H1 (cell line): ENCODE measurements around the gene ST7L. TPM values are rescaled to one million over a fixed set of nuclear protein-coding genes. Genes with fewer than 3 reads are reported as not detected.

Experiments used
- CTCF ChIA-PET: fragments of 300-600 bp; sonication (Branson Sonifier 250); formaldehyde crosslinking; loops from one replicate; lab custom pipeline; 2021; ENCODE audit not compliant: partially characterized antibody; lab: Charles Lee
- POLR2A ChIA-PET: fragments of 300-600 bp; sonication (Branson Sonifier 250); formaldehyde crosslinking; loops from one replicate; lab custom pipeline; 2021; ENCODE audit warnings: inconsistent platforms; ENCODE audit not compliant: partially characterized antibody; lab: Charles Lee
- DNase-seq, 2 experiments: peaks; one replicate each; pipeline versions ENCODE4 v3.0.0 to v3.0.0-alpha.2; 2010 to 2022; ENCODE audit warnings: low spot score in 2 of 2, low read depth in 1 of 2, mixed read lengths in 1 of 2
- FAIRE-seq: peaks from 2 replicates; lab custom pipeline; 2011; peaks lifted over from hg19 to GRCh38; lab: Jason Lieb, UNC
- H2AFZ ChIP-seq: 2 replicates; pipeline ENCODE4 v1.8.1; 2012; ENCODE audit warnings: low read length, inconsistent platforms
- H2AK5ac ChIP-seq: 2 replicates; pipeline ENCODE4 v1.6.1; 2013; ENCODE audit warnings: low read depth, low read length
- H2BK120ac ChIP-seq: replicated peaks from 2 replicates; pipeline ENCODE3; 2013; ENCODE audit warnings: low read depth, low read length, inconsistent platforms
- H2BK12ac ChIP-seq: 2 replicates; pipeline ENCODE4 v1.6.1; 2013; ENCODE audit warnings: low read depth, low read length
- H2BK15ac ChIP-seq: 2 replicates; pipeline ENCODE4 v1.6.1; 2013; ENCODE audit warnings: low read length
- H2BK20ac ChIP-seq: 2 replicates; pipeline ENCODE4 v1.6.1; 2013; ENCODE audit warnings: low read length
- H2BK5ac ChIP-seq: 2 replicates; pipeline ENCODE4 v1.6.1; 2013; ENCODE audit warnings: low read depth, low read length
- H3K14ac ChIP-seq: 2 replicates; pipeline ENCODE4 v1.6.1; 2013; ENCODE audit warnings: inconsistent platforms; ENCODE audit not compliant: insufficient read length
- H3K18ac ChIP-seq: 2 replicates; pipeline ENCODE4 v1.6.1; 2013; ENCODE audit warnings: low read length; ENCODE audit errors: extremely low read depth
- H3K23ac ChIP-seq: 2 replicates; pipeline ENCODE4 v1.6.1; 2013; ENCODE audit warnings: inconsistent platforms; ENCODE audit not compliant: insufficient read length
- H3K23me2 ChIP-seq: 2 replicates; pipeline ENCODE4 v1.6.1; 2013; ENCODE audit warnings: low read depth, low read length
- H3K27ac ChIP-seq: 2 replicates; pipeline ENCODE4 v1.6.1; 2011; ENCODE audit warnings: low read depth, low read length, inconsistent platforms
- H3K27me3 ChIP-seq, 4 experiments: replicated peaks in 1 of 4; 1 replicate in 1 of 4; 2 replicates in 3 of 4; pipeline versions ENCODE4 v1.6.1 to v1.8.1; 2011 to 2013; ENCODE audit warnings: low read length in 3 of 4, mild to moderate bottlenecking in 3 of 4, inconsistent platforms in 2 of 4, mixed read lengths in 2 of 4, moderate library complexity in 1 of 4; ENCODE audit not compliant: control insufficient read depth in 3 of 4, insufficient read depth in 3 of 4; ENCODE audit errors: extremely low read depth in 1 of 4
- H3K36me3 ChIP-seq, 4 experiments: 2 replicates each; pipeline versions ENCODE4 v1.6.1 to v1.8.1; 2011 to 2013; ENCODE audit warnings: mild to moderate bottlenecking in 4 of 4, low read length in 3 of 4, moderate library complexity in 2 of 4, control low read depth in 1 of 4, inconsistent platforms in 1 of 4; ENCODE audit not compliant: insufficient read depth in 4 of 4, control insufficient read depth in 2 of 4
- H3K4ac ChIP-seq: replicated peaks from 2 replicates; pipeline ENCODE3; 2013; ENCODE audit warnings: low read length, low read depth, mixed read lengths, inconsistent platforms; ENCODE audit not compliant: insufficient read length
- H3K4me1 ChIP-seq, 4 experiments: replicated peaks in 1 of 4; 1 replicate in 1 of 4; 2 replicates in 3 of 4; pipeline versions ENCODE4 v1.6.1 to v1.8.1; 2011 to 2013; ENCODE audit warnings: low read length in 3 of 4, inconsistent platforms in 2 of 4, mixed read lengths in 1 of 4; ENCODE audit not compliant: insufficient read depth in 4 of 4, control insufficient read depth in 3 of 4
- H3K4me2 ChIP-seq, 2 experiments: 2 replicates each; pipeline versions ENCODE4 v1.6.1 to v1.8.1; 2011 to 2013; ENCODE audit warnings: low read depth in 2 of 2, low read length in 2 of 2, control low read depth in 1 of 2, inconsistent platforms in 1 of 2, mild to moderate bottlenecking in 1 of 2; ENCODE audit not compliant: insufficient read depth in 1 of 2
- H3K4me3 ChIP-seq, 4 experiments: fragments of 200-600, 300-600 bp in 1 of 4; sonication (generic), shearing (Covaris generic), sonication (Bioruptor Twin) in 1 of 4; 2 replicates each; pipeline versions ENCODE4 v1.5.1 to v1.8.1; 2011 to 2016; ENCODE audit warnings: low read length in 4 of 4, low read depth in 3 of 4, control low read depth in 2 of 4, inconsistent platforms in 2 of 4, mild to moderate bottlenecking in 2 of 4, mixed read lengths in 1 of 4, moderate library complexity in 1 of 4; ENCODE audit not compliant: insufficient read depth in 2 of 4; ENCODE audit errors: extremely low read depth in 1 of 4
- H3K56ac ChIP-seq: replicated peaks from 2 replicates; pipeline ENCODE3; 2013; ENCODE audit warnings: low read depth, mild to moderate bottlenecking, mixed read lengths, low read length, inconsistent platforms; ENCODE audit not compliant: insufficient read length
- H3K79me1 ChIP-seq: 2 replicates; pipeline ENCODE4 v1.6.1; 2013; ENCODE audit warnings: low read depth, low read length, control low read depth
- H3K79me2 ChIP-seq, 2 experiments: 2 replicates each; pipeline versions ENCODE4 v1.6.1 to v1.8.1; 2012 to 2013; ENCODE audit warnings: low read length in 2 of 2, mild to moderate bottlenecking in 2 of 2, inconsistent platforms in 1 of 2; ENCODE audit not compliant: insufficient read depth in 2 of 2, control insufficient read depth in 1 of 2
- H3K9ac ChIP-seq, 4 experiments: replicated peaks in 1 of 4; 1 replicate in 1 of 4; 2 replicates in 3 of 4; pipeline versions ENCODE4 v1.6.1 to v1.8.1; 2011 to 2013; ENCODE audit warnings: low read depth in 3 of 4, low read length in 3 of 4, control low read depth in 2 of 4, mild to moderate bottlenecking in 2 of 4, moderate library complexity in 2 of 4, inconsistent platforms in 1 of 4; ENCODE audit errors: extremely low read depth in 1 of 4
- H3K9me3 ChIP-seq, 2 experiments: 2 replicates each; pipeline versions ENCODE4 v1.6.1 to v1.8.1; 2012 to 2013; ENCODE audit warnings: mild to moderate bottlenecking in 2 of 2, moderate library complexity in 2 of 2, control low read depth in 1 of 2, inconsistent platforms in 1 of 2, low read depth in 1 of 2, low read length in 1 of 2, mixed read lengths in 1 of 2; ENCODE audit not compliant: insufficient read depth in 2 of 2
- H4K20me1 ChIP-seq, 2 experiments: replicated peaks in 1 of 2; 2 replicates each; pipeline versions ENCODE3 to v1.8.1; 2011 to 2013; ENCODE audit warnings: inconsistent platforms in 2 of 2, low read length in 2 of 2, mild to moderate bottlenecking in 1 of 2; ENCODE audit not compliant: insufficient read depth in 2 of 2, control insufficient read depth in 1 of 2
- H4K5ac ChIP-seq: 2 replicates; pipeline ENCODE4 v1.6.1; 2013; ENCODE audit warnings: low read length, low read depth, mixed read lengths, inconsistent platforms; ENCODE audit not compliant: insufficient read length
- H4K8ac ChIP-seq: 2 replicates; pipeline ENCODE4 v1.8.0; 2013; ENCODE audit warnings: mild to moderate bottlenecking, moderate library complexity, low read length, inconsistent platforms; ENCODE audit not compliant: insufficient read depth; ENCODE audit errors: extremely low read depth
- H4K91ac ChIP-seq: replicated peaks from 2 replicates; pipeline ENCODE3; 2013; ENCODE audit warnings: low read length, mixed read lengths, inconsistent platforms; ENCODE audit not compliant: insufficient read length
- CEBPB ChIP-seq: IDR thresholded peaks from 2 replicates; pipeline ENCODE4 v1.6.1; 2012; ENCODE audit warnings: low read depth, low read length
- TEAD4 ChIP-seq: IDR thresholded peaks from 2 replicates; pipeline ENCODE4 v1.6.1; 2012; ENCODE audit warnings: low read depth, low read length, inconsistent platforms, mixed read lengths
- WGBS, 2 experiments: shearing (Covaris generic) in 1 of 2; methylation state at CpG; one replicate each; pipeline versions ENCODE4 v1.1.6 to v1.1.7; 2013 to 2015; ENCODE audit warnings: low lambda C conversion rate in 2 of 2, mixed read lengths in 2 of 2, inconsistent platforms in 1 of 2, low coverage in 1 of 2, missing lambda C conversion rate in 1 of 2; ENCODE audit not compliant: insufficient replicate concordance in 2 of 2, insufficient coverage in 1 of 2, insufficient read length in 1 of 2; ENCODE audit errors: extremely low coverage in 1 of 2, missing lambda C conversion rate in 1 of 2; 5-methylcytosine and 5-hydroxymethylcytosine counted together
- polyA plus RNA-seq, 7 experiments: library from polyadenylated mRNA; depleted of rRNA in 3 of 7; stranded (reverse) in 5 of 7; unstranded in 2 of 7; fragments of >200 nt in 5 of 7; fragments of 200-250 nt in 2 of 7; gene quantifications; 1 replicate in 5 of 7; 2 replicates in 1 of 7; 4 replicates in 1 of 7; pipeline versions ENCODE4 v1.2.1 to v1.2.3, GENCODE V29; 2011 to 2013; ENCODE audit warnings: missing spikeins in 2 of 7, mixed read lengths in 2 of 7
- total RNA-seq: library from RNA; stranded (reverse); fragmentation: NEBNext Ultra II Directional; extraction: Animal tissue kit (Norgen Biotek cat#: 25700); gene quantifications from 2 replicates; pipeline ENCODE4 v1.2.1, GENCODE V29; 2021

The ST7L gene
- total and polyA plus RNA-seq, 2 of the 8 experiments (the other 6 are each of a cell fraction or from before 2014, with no cell fraction given), result 9.6 to 16.2 TPM

GRCh38 chr1:112589766-112590165 lies 29.2 kb downstream of the ST7L start:
- Histone ChIP-seq H4K5ac (no peak overlapping the region), H3K79me1 (no peaks in the 10 kb centered on the region), H4K8ac (no peak overlapping the region), H2BK120ac (no peak overlapping the region), H2BK5ac (no peak overlapping the region), H3K23ac (no peak overlapping the region), H3K4me2 (no peak overlapping the region), H3K9ac (no peak overlapping the region), H3K27ac (no peak overlapping the region), H3K27me3 (no peaks in the 10 kb centered on the region), H3K56ac (no peak overlapping the region), H3K36me3 (peaks cover 0 to 16% (median 3%) of the 10 kb centered on the region in 4 experiments; a peak in 4 of 8 replicates), H4K20me1 (no peaks in the 10 kb centered on the region), H3K14ac (no peak overlapping the region), H2AFZ (no peak overlapping the region), H3K4ac (no peak overlapping the region), H2AK5ac (no peak overlapping the region), H3K79me2 (no peaks in the 10 kb centered on the region), H4K91ac (no peak overlapping the region), H3K9me3 (no peaks in the 10 kb centered on the region), H2BK20ac (no peak overlapping the region), H2BK12ac (no peak overlapping the region), H2BK15ac (no peak overlapping the region), H3K4me1 (no peaks in the 10 kb centered on the region), H3K4me3 (no peak overlapping the region), H3K18ac (no peak overlapping the region), H3K23me2 (no peaks in the 10 kb centered on the region)
- WGBS, 2 experiments, result 100% methylated on average over 1 of the region's 1 CpG; no CpG with 5 or more reads in 1 of the 2 experiments
- no peak for FAIRE-seq
- TF ChIP-seq TEAD4, result no peak
- no peak for TF ChIP-seq CEBPB
- CTCF ChIA-PET, result interaction anchor here (0.6 kb wide), 1 partner anchor 105 kb away, joined by 3 read pairs; no protein-coding TSS in a partner anchor
- no peak for DNase-seq
- POLR2A ChIA-PET, result interaction anchor here (0.9 kb wide), 1 partner anchor 24 kb away, joined by 3 read pairs; no protein-coding TSS in a partner anchor
